Stimulated activated CD8-positive, alpha-beta memory T cell treated with anti-CD3 and anti-CD28 coated beads, Interleukin-2, amount 100 ng/mL, for 1 hour (primary cell): ENCODE results near the gene HEBP1.

ENCODE experiments used
- DNase-seq, 2 donors: peaks; one replicate each; pipeline ENCODE4 v3.0.0-alpha.2; 2020; ENCODE audit warnings: low read depth in 2 of 2

HEBP1 gene

GRCh38 chr12:12990700-12991468, 9.2 kb downstream of the HEBP1 start:
- DNase-seq: no peak

GRCh38 chr12:12987421-12987820, 12.6 kb downstream of the HEBP1 start:
- DNase-seq: no peak

- no peak for DNase-seq
Measured at GRCh38 chr12:12986775-12987331, 13.2 kb downstream of the HEBP1 start.

GRCh38 chr12:12985817-12986408, 14.2 kb downstream of the HEBP1 start:
- no peak for DNase-seq

GRCh38 chr12:12984149-12984548, 15.9 kb downstream of the HEBP1 start:
- no peak for DNase-seq

- no peak for DNase-seq
Measured at GRCh38 chr12:12983420-12984035, 16.5 kb downstream of the HEBP1 start.

GRCh38 chr12:12982331-12982730, 17.7 kb downstream of the HEBP1 start:
- no peak for DNase-seq

- DNase-seq: no peak
Measured at GRCh38 chr12:12979731-12980259, 20.3 kb downstream of the HEBP1 start.

GRCh38 chr12:12979126-12979525, 20.9 kb downstream of the HEBP1 start:
- no peak for DNase-seq

- no peak for DNase-seq
Measured at GRCh38 chr12:12977231-12977630, 22.8 kb downstream of the HEBP1 start.

GRCh38 chr12:12976366-12976765, 23.7 kb downstream of the HEBP1 start:
- DNase-seq: no peak

- no peak for DNase-seq
Measured at GRCh38 chr12:12975322-12976077, 24.6 kb downstream of the HEBP1 start.

GRCh38 chr12:12974211-12974610, 25.9 kb downstream of the HEBP1 start:
- no peak for DNase-seq

GRCh38 chr12:12973019-12973418, 27.0 kb downstream of the HEBP1 start:
- DNase-seq: no peak

- no peak for DNase-seq
Measured at GRCh38 chr12:12965836-12966235, 34.2 kb downstream of the HEBP1 start.

GRCh38 chr12:12964255-12964654, 35.8 kb downstream of the HEBP1 start:
- no peak for DNase-seq

- no peak for DNase-seq
Measured at GRCh38 chr12:12960639-12961209, 39.3 kb downstream of the HEBP1 start.

GRCh38 chr12:12958886-12959285, 41.2 kb downstream of the HEBP1 start:
- DNase-seq: no peak

GRCh38 chr12:12954878-12955625, 45.0 kb downstream of the HEBP1 start:
- DNase-seq: no peak

- DNase-seq: no peak
Measured at GRCh38 chr12:12954356-12954755, 45.7 kb downstream of the HEBP1 start.

GRCh38 chr12:12952036-12952435, 48.0 kb downstream of the HEBP1 start, which contains the start of gene GPRC5D:
Gene GPRC5D, minus strand, starts transcription at chr12:12952170. Its CDS starts 1,786 bp downstream, at chr12:12950384.
- no peak for DNase-seq
